KMS-11 (cell line): ENCODE results near the gene SLC9A9.

Experiments
- H2AFZ ChIP-seq: fragments of 200-600 bp; sonication (generic); 2 replicates; pipeline ENCODE4 v1.6.1; 2016; ENCODE audit warnings: antibody characterized with exemption, mixed run types, low read depth
- H3K27ac ChIP-seq: fragments of 200-600 bp; sonication (generic); 2 replicates; pipeline ENCODE4 v1.6.1; 2016; ENCODE audit warnings: mild to moderate bottlenecking, mixed run types
- H3K27me3 ChIP-seq: fragments of 200-600 bp; sonication (generic); 2 replicates; pipeline ENCODE4 v1.6.1; 2017; ENCODE audit warnings: mild to moderate bottlenecking, low read depth, mixed run types, moderate library complexity; ENCODE audit not compliant: insufficient read depth
- H3K36me3 ChIP-seq: fragments of 200-600 bp; sonication (generic); 2 replicates; pipeline ENCODE4 v1.6.1; 2017; ENCODE audit warnings: mild to moderate bottlenecking, mixed run types; ENCODE audit not compliant: insufficient read depth
- H3K4me1 ChIP-seq: fragments of 200-600 bp; sonication (generic); 2 replicates; pipeline ENCODE4 v1.6.1; 2016; ENCODE audit warnings: mild to moderate bottlenecking, low read depth, mixed run types; ENCODE audit not compliant: poor library complexity, severe bottlenecking
- H3K4me2 ChIP-seq: fragments of 200-600 bp; sonication (generic); 2 replicates; pipeline ENCODE4 v1.7.0; 2016; ENCODE audit warnings: mild to moderate bottlenecking, mixed run types
- H3K4me3 ChIP-seq: fragments of 200-600 bp; sonication (generic); IDR thresholded peaks from 2 replicates; pipeline ENCODE4 v1.6.1; 2017; ENCODE audit warnings: low read depth, low read length, mixed read lengths; ENCODE audit not compliant: insufficient read depth
- H3K79me2 ChIP-seq: fragments of 200-600 bp; sonication (generic); 2 replicates; pipeline ENCODE4 v1.6.1; 2016; ENCODE audit warnings: low read depth, mixed run types; ENCODE audit not compliant: insufficient read depth
- H3K9ac ChIP-seq: fragments of 200-600 bp; sonication (generic); 2 replicates; pipeline ENCODE4 v1.6.1; 2016; ENCODE audit warnings: mild to moderate bottlenecking, mixed run types
- H4K20me1 ChIP-seq: fragments of 200-600 bp; sonication (generic); 2 replicates; pipeline ENCODE4 v1.6.1; 2016; ENCODE audit warnings: mild to moderate bottlenecking, mixed run types; ENCODE audit not compliant: insufficient read depth
- CTCF ChIP-seq: fragments of 200-600 bp; sonication (generic); conservative IDR thresholded peaks from 2 replicates; pipeline ENCODE4 v1.6.1; 2017; ENCODE audit warnings: low read depth, mild to moderate bottlenecking, antibody characterized with exemption, low read length, moderate library complexity, mixed read lengths

Gene SLC9A9

GRCh38 chr3:143830063-143830462 lies 18.2 kb downstream of the SLC9A9 start:
- Histone ChIP-seq H4K20me1 (no peaks in the 10 kb centered on the region), H3K27me3 (no peaks in the 10 kb centered on the region), H3K4me3 (no peak overlapping the region), H3K27ac (peak overlapping the region; percentile 80; the same call in 1 of the 2 replicates), H3K4me2 (peak overlapping the region; percentile 84), H3K9ac (no peak overlapping the region; the same call in 1 of the 2 replicates), H2AFZ (no peak overlapping the region), H3K79me2 (peaks cover 8% of the 10 kb centered on the region; the same call in 1 of the 2 replicates), H3K4me1 (peaks cover 71% of the 10 kb centered on the region), H3K36me3 (no peaks in the 10 kb centered on the region)
- TF ChIP-seq CTCF, result no peak

- peaks cover 70% of the 10 kb centered on the region for H3K4me1 ChIP-seq
- H3K27ac ChIP-seq, result no peak overlapping the region
- no peak overlapping the region for H2AFZ ChIP-seq
- H3K4me3 ChIP-seq, result no peak overlapping the region
- TF ChIP-seq CTCF, result no peak
- H4K20me1 ChIP-seq, result no peaks in the 10 kb centered on the region
- H3K79me2 ChIP-seq, result no peaks in the 10 kb centered on the region
- no peak overlapping the region for H3K4me2 ChIP-seq
- H3K9ac ChIP-seq, result no peak overlapping the region
- H3K27me3 ChIP-seq, result no peaks in the 10 kb centered on the region
- H3K36me3 ChIP-seq, result no peaks in the 10 kb centered on the region
Observed at GRCh38 chr3:143827425-143827824, 20.8 kb downstream of the SLC9A9 start.

- Histone ChIP-seq H3K27ac (no peak overlapping the region), H2AFZ (no peak overlapping the region), H3K4me1 (peaks cover 70% of the 10 kb centered on the region), H3K4me2 (no peak overlapping the region), H3K9ac (no peak overlapping the region), H3K36me3 (no peaks in the 10 kb centered on the region), H3K27me3 (no peaks in the 10 kb centered on the region), H4K20me1 (no peaks in the 10 kb centered on the region), H3K79me2 (no peaks in the 10 kb centered on the region), H3K4me3 (no peak overlapping the region)
- no peak for TF ChIP-seq CTCF
Observed at GRCh38 chr3:143826296-143826695, 22.0 kb downstream of the SLC9A9 start.

GRCh38 chr3:143825513-143825912 lies 22.8 kb downstream of the SLC9A9 start:
- Histone ChIP-seq H3K4me2 (no peak overlapping the region), H3K27me3 (no peaks in the 10 kb centered on the region), H2AFZ (no peak overlapping the region), H3K79me2 (no peaks in the 10 kb centered on the region), H3K36me3 (no peaks in the 10 kb centered on the region), H4K20me1 (no peaks in the 10 kb centered on the region), H3K9ac (no peak overlapping the region), H3K27ac (no peak overlapping the region), H3K4me3 (no peak overlapping the region), H3K4me1 (peaks cover 70% of the 10 kb centered on the region)
- TF ChIP-seq CTCF, result no peak
